ENCODE results near the gene PODXL. TPM values are rescaled to one million over a fixed set of nuclear protein-coding genes. Genes with fewer than 3 reads are reported as not detected.

Gene PODXL
- 0.75 and 1.3 TPM in 2 replicates for total RNA-seq

GRCh38 chr7:131556053-131556908, at the start of gene PODXL:
TSS of gene PODXL (minus strand) at chr7:131556628. CDS start at chr7:131556359, 269 bp downstream.
- no peaks in the 10 kb centered on the region for H3K36me3 Mint-ChIP-seq (ENCODE audit: low read depth)

GRCh38 chr7:131605280-131605878, 49.0 kb upstream of the PODXL start:
- DNase-seq (ENCODE audit: low spot score): no peak
- Mint-ChIP-seq H3K36me3 (ENCODE audit: low read depth) (no peaks in the 10 kb centered on the region), H3K27ac (no peak overlapping the region), H3K27me3 (ENCODE audit: insufficient read depth) (peaks cover 23% of the 10 kb centered on the region), H3K4me3 (no peak overlapping the region), H3K4me1 (ENCODE audit: low read depth) (no peaks in the 10 kb centered on the region), H3K9me3 (no peaks in the 10 kb centered on the region)
- intact Hi-C loops (cut with micrococcal nuclease): no loop called here

More at GRCh38 chr7:131556053-131556908, at the start of gene PODXL:
- Mint-ChIP-seq H3K27me3 (ENCODE audit: insufficient read depth) (peaks cover 71% of the 10 kb centered on the region), H3K4me3 (peak within 1 kb of the TSS; percentile 69), H3K9me3 (no peaks in the 10 kb centered on the region), H3K4me1 (ENCODE audit: low read depth) (peaks cover 10% of the 10 kb centered on the region), H3K27ac (peak within 1 kb of the TSS; percentile 58)
- intact Hi-C loops (cut with micrococcal nuclease): loop anchor here (5.0 kb wide), 1 partner anchor 1774 kb away; no protein-coding TSS in a partner anchor
- DNase-seq (ENCODE audit: low spot score): peak; percentile 64

GRCh38 chr7:131604841-131605279, 48.4 kb upstream of the PODXL start:
- H3K9me3 Mint-ChIP-seq: no peaks in the 10 kb centered on the region
- H3K4me3 Mint-ChIP-seq: no peak overlapping the region
- H3K27ac Mint-ChIP-seq: no peak overlapping the region
- H3K27me3 Mint-ChIP-seq (ENCODE audit: insufficient read depth): peaks cover 23% of the 10 kb centered on the region
- H3K36me3 Mint-ChIP-seq (ENCODE audit: low read depth): no peaks in the 10 kb centered on the region
- H3K4me1 Mint-ChIP-seq (ENCODE audit: low read depth): no peaks in the 10 kb centered on the region
- intact Hi-C loops (cut with micrococcal nuclease): no loop called here
- DNase-seq (ENCODE audit: low spot score): no peak

GRCh38 chr7:131603932-131604331, 47.5 kb upstream of the PODXL start:
- intact Hi-C loops (cut with micrococcal nuclease): no loop called here
- no peaks in the 10 kb centered on the region for H3K36me3 Mint-ChIP-seq (ENCODE audit: low read depth)
- H3K27me3 Mint-ChIP-seq (ENCODE audit: insufficient read depth): peaks cover 21% of the 10 kb centered on the region
- H3K4me1 Mint-ChIP-seq (ENCODE audit: low read depth): no peaks in the 10 kb centered on the region
- H3K9me3 Mint-ChIP-seq: no peaks in the 10 kb centered on the region
- no peak for DNase-seq (ENCODE audit: low spot score)
- no peak overlapping the region for H3K4me3 Mint-ChIP-seq
- no peak overlapping the region for H3K27ac Mint-ChIP-seq

GRCh38 chr7:131602994-131603372, 46.6 kb upstream of the PODXL start:
- no peaks in the 10 kb centered on the region for H3K9me3 Mint-ChIP-seq
- H3K27ac Mint-ChIP-seq: no peak overlapping the region
- DNase-seq (ENCODE audit: low spot score): no peak
- H3K27me3 Mint-ChIP-seq (ENCODE audit: insufficient read depth): peaks cover 19% of the 10 kb centered on the region
- H3K4me1 Mint-ChIP-seq (ENCODE audit: low read depth): no peaks in the 10 kb centered on the region
- intact Hi-C loops (cut with micrococcal nuclease): no loop called here
- H3K36me3 Mint-ChIP-seq (ENCODE audit: low read depth): no peaks in the 10 kb centered on the region
- no peak overlapping the region for H3K4me3 Mint-ChIP-seq

- Mint-ChIP-seq H3K4me1 (ENCODE audit: low read depth) (no peaks in the 10 kb centered on the region), H3K27me3 (ENCODE audit: insufficient read depth) (peaks cover 19% of the 10 kb centered on the region), H3K27ac (no peak overlapping the region), H3K36me3 (ENCODE audit: low read depth) (no peaks in the 10 kb centered on the region), H3K9me3 (no peaks in the 10 kb centered on the region), H3K4me3 (no peak overlapping the region)
- DNase-seq (ENCODE audit: low spot score): no peak
- intact Hi-C loops (cut with micrococcal nuclease): no loop called here
These were observed 46.0 kb upstream of the PODXL start for GRCh38 chr7:131602304-131602993.

GRCh38 chr7:131600085-131600881, 43.9 kb upstream of the PODXL start:
- H3K4me1 Mint-ChIP-seq (ENCODE audit: low read depth): no peaks in the 10 kb centered on the region
- H3K9me3 Mint-ChIP-seq: no peaks in the 10 kb centered on the region
- intact Hi-C loops (cut with micrococcal nuclease): no loop called here
- H3K4me3 Mint-ChIP-seq: no peak overlapping the region
- peaks cover 11% of the 10 kb centered on the region for H3K27me3 Mint-ChIP-seq (ENCODE audit: insufficient read depth)
- H3K36me3 Mint-ChIP-seq (ENCODE audit: low read depth): no peaks in the 10 kb centered on the region
- no peak overlapping the region for H3K27ac Mint-ChIP-seq
- no peak for DNase-seq (ENCODE audit: low spot score)

- Mint-ChIP-seq H3K9me3 (no peaks in the 10 kb centered on the region), H3K27me3 (ENCODE audit: insufficient read depth) (peaks cover 5% of the 10 kb centered on the region), H3K4me1 (ENCODE audit: low read depth) (no peaks in the 10 kb centered on the region), H3K4me3 (no peak overlapping the region), H3K27ac (no peak overlapping the region), H3K36me3 (ENCODE audit: low read depth) (no peaks in the 10 kb centered on the region)
- no peak for DNase-seq (ENCODE audit: low spot score)
- intact Hi-C loops (cut with micrococcal nuclease): no loop called here
These were observed 40.4 kb upstream of the PODXL start for GRCh38 chr7:131596785-131597184.

- DNase-seq (ENCODE audit: low spot score): no peak
- H3K27ac Mint-ChIP-seq: no peak overlapping the region
- no peaks in the 10 kb centered on the region for H3K36me3 Mint-ChIP-seq (ENCODE audit: low read depth)
- no peaks in the 10 kb centered on the region for H3K4me1 Mint-ChIP-seq (ENCODE audit: low read depth)
- H3K9me3 Mint-ChIP-seq: no peaks in the 10 kb centered on the region
- H3K27me3 Mint-ChIP-seq (ENCODE audit: insufficient read depth): peaks cover 5% of the 10 kb centered on the region
- intact Hi-C loops (cut with micrococcal nuclease): no loop called here
- no peak overlapping the region for H3K4me3 Mint-ChIP-seq
These were observed 39.3 kb upstream of the PODXL start for GRCh38 chr7:131595699-131596098.

- DNase-seq (ENCODE audit: low spot score): no peak
- H3K4me1 Mint-ChIP-seq (ENCODE audit: low read depth): no peaks in the 10 kb centered on the region
- H3K4me3 Mint-ChIP-seq: no peak overlapping the region
- H3K36me3 Mint-ChIP-seq (ENCODE audit: low read depth): no peaks in the 10 kb centered on the region
- H3K27me3 Mint-ChIP-seq (ENCODE audit: insufficient read depth): peaks cover 5% of the 10 kb centered on the region
- H3K27ac Mint-ChIP-seq: no peak overlapping the region
- H3K9me3 Mint-ChIP-seq: no peaks in the 10 kb centered on the region
- intact Hi-C loops (cut with micrococcal nuclease): no loop called here
These were observed 35.4 kb upstream of the PODXL start for GRCh38 chr7:131591687-131592319.

GRCh38 chr7:131587315-131587923, 31.0 kb upstream of the PODXL start:
- no peak overlapping the region for H3K27ac Mint-ChIP-seq
- no peaks in the 10 kb centered on the region for H3K36me3 Mint-ChIP-seq (ENCODE audit: low read depth)
- no peak for DNase-seq (ENCODE audit: low spot score)
- H3K27me3 Mint-ChIP-seq (ENCODE audit: insufficient read depth): no peaks in the 10 kb centered on the region
- H3K9me3 Mint-ChIP-seq: no peaks in the 10 kb centered on the region
- intact Hi-C loops (cut with micrococcal nuclease): no loop called here
- no peak overlapping the region for H3K4me3 Mint-ChIP-seq
- no peaks in the 10 kb centered on the region for H3K4me1 Mint-ChIP-seq (ENCODE audit: low read depth)

GRCh38 chr7:131586759-131587158, 30.3 kb upstream of the PODXL start:
- H3K9me3 Mint-ChIP-seq: no peaks in the 10 kb centered on the region
- H3K36me3 Mint-ChIP-seq (ENCODE audit: low read depth): no peaks in the 10 kb centered on the region
- no peaks in the 10 kb centered on the region for H3K27me3 Mint-ChIP-seq (ENCODE audit: insufficient read depth)
- no peaks in the 10 kb centered on the region for H3K4me1 Mint-ChIP-seq (ENCODE audit: low read depth)
- no peak for DNase-seq (ENCODE audit: low spot score)
- intact Hi-C loops (cut with micrococcal nuclease): no loop called here
- H3K4me3 Mint-ChIP-seq: no peak overlapping the region
- H3K27ac Mint-ChIP-seq: no peak overlapping the region
